ENCODE measurements around the gene EHD4. TPM values are rescaled to one million over a fixed set of nuclear protein-coding genes. Genes with fewer than 3 reads are reported as not detected.

Gene EHD4
- total and polyA plus RNA-seq, 9 of the 15 experiments (the other 6 are each of a cell fraction or from before 2014, with no cell fraction given): 0.89 to 10.3 (median 6.4) TPM

DNA sequence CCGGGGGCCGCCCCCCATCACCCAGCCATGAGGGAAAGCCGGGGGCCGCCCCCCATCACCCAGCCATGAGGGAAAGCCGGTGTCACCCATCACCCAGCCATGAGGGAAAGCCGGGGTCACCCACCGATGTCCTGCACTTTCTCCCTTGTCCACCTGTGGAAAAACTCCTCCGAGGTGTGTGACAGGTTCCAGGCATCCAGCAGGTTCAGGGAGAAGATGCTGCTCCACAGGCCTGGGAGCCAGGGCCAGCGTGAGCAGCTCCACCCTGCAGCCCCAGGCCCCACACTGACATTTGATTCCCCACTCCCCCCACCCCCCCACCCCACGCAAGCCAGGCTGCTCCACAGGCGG lies 15.5 kb upstream of the EHD4 start:
- CTCF ChIA-PET (ENCODE audit: low intra/inter-chr PET ratio): no interaction called here
- no peak for ATAC-seq
- H3K27ac ChIP-seq (ENCODE audit: extremely low read depth, low read depth, low read length): no peak overlapping the region
- H3K9me3 ChIP-seq (replicated peaks; ENCODE audit: control insufficient read depth, insufficient read depth, low read depth, low read length): no peaks in the 10 kb centered on the region
- H3K36me3 ChIP-seq (ENCODE audit: control insufficient read depth, insufficient read depth, low read length): no peaks in the 10 kb centered on the region
- TF ChIP-seq, protein P1, sequence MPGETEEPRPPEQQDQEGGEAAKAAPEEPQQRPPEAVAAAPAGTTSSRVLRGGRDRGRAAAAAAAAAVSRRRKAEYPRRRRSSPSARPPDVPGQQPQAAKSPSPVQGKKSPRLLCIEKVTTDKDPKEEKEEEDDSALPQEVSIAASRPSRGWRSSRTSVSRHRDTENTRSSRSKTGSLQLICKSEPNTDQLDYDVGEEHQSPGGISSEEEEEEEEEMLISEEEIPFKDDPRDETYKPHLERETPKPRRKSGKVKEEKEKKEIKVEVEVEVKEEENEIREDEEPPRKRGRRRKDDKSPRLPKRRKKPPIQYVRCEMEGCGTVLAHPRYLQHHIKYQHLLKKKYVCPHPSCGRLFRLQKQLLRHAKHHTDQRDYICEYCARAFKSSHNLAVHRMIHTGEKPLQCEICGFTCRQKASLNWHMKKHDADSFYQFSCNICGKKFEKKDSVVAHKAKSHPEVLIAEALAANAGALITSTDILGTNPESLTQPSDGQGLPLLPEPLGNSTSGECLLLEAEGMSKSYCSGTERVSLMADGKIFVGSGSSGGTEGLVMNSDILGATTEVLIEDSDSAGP (CRISPR knock-in tag; IDR thresholded peaks at IDR 0.05): no peak
- TF ChIP-seq, protein P2, sequence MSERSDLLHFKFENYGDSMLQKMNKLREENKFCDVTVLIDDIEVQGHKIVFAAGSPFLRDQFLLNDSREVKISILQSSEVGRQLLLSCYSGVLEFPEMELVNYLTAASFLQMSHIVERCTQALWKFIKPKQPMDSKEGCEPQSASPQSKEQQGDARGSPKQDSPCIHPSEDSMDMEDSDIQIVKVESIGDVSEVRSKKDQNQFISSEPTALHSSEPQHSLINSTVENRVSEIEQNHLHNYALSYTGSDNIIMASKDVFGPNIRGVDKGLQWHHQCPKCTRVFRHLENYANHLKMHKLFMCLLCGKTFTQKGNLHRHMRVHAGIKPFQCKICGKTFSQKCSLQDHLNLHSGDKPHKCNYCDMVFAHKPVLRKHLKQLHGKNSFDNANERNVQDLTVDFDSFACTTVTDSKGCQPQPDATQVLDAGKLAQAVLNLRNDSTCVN (CRISPR knock-in tag; IDR thresholded peaks at IDR 0.05): no peak
- TF ChIP-seq ZC3H11A (IDR thresholded peaks at IDR 0.05; ENCODE audit: low read depth, low read length): no peak
- TF ChIP-seq ZNF830 (CRISPR knock-in tag; IDR thresholded peaks at IDR 0.05): no peak
- TF ChIP-seq, protein P3, sequence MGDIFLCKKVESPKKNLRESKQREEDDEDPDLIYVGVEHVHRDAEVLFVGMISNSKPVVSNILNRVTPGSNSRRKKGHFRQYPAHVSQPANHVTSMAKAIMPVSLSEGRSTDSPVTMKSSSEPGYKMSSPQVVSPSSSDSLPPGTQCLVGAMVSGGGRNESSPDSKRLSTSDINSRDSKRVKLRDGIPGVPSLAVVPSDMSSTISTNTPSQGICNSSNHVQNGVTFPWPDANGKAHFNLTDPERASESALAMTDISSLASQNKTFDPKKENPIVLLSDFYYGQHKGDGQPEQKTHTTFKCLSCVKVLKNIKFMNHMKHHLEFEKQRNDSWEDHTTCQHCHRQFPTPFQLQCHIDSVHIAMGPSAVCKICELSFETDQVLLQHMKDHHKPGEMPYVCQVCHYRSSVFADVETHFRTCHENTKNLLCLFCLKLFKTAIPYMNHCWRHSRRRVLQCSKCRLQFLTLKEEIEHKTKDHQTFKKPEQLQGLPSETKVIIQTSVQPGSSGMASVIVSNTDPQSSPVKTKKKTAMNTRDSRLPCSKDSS (IDR thresholded peaks at IDR 0.05; ENCODE audit: low read depth, partially characterized antibody): no peak
- TF ChIP-seq NFATC3 (IDR thresholded peaks at IDR 0.05): no peak
- TF ChIP-seq, protein P4, sequence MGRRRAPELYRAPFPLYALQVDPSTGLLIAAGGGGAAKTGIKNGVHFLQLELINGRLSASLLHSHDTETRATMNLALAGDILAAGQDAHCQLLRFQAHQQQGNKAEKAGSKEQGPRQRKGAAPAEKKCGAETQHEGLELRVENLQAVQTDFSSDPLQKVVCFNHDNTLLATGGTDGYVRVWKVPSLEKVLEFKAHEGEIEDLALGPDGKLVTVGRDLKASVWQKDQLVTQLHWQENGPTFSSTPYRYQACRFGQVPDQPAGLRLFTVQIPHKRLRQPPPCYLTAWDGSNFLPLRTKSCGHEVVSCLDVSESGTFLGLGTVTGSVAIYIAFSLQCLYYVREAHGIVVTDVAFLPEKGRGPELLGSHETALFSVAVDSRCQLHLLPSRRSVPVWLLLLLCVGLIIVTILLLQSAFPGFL (CRISPR knock-in tag; IDR thresholded peaks at IDR 0.05): no peak
- no peak for TF ChIP-seq FOXA1 (IDR thresholded peaks at IDR 0.05; ENCODE audit: borderline replicate concordance)
- TF ChIP-seq, protein P5, sequence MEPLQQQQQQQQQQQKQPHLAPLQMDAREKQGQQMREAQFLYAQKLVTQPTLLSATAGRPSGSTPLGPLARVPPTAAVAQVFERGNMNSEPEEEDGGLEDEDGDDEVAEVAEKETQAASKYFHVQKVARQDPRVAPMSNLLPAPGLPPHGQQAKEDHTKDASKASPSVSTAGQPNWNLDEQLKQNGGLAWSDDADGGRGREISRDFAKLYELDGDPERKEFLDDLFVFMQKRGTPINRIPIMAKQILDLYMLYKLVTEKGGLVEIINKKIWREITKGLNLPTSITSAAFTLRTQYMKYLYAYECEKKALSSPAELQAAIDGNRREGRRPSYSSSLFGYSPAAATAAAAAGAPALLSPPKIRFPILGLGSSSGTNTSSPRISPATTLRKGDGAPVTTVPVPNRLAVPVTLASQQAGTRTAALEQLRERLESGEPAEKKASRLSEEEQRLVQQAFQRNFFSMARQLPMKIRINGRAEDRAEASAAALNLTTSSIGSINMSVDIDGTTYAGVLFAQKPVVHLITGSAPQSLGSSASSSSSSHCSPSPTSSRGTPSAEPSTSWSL (CRISPR knock-in tag; IDR thresholded peaks at IDR 0.05; ENCODE audit: borderline replicate concordance): no peak
- TF ChIP-seq KAT2B (IDR thresholded peaks at IDR 0.05; ENCODE audit: low read depth, low read length): no peak
- TF ChIP-seq SMC3 (conservative IDR thresholded peaks at IDR 0.05; ENCODE audit: insufficient read depth, low read depth, low read length): no peak
- no peak overlapping the region for H2AFZ ChIP-seq (ENCODE audit: low read depth, low read length)
- in situ Hi-C loops (cut with MboI): no loop called here
- 0% methylated on average over 6 of the region's 11 CpGs for WGBS (ENCODE audit: insufficient coverage, low coverage, missing lambda C conversion rate)
- H3K4me1 ChIP-seq (replicated peaks in 1 of 2; ENCODE audit: control insufficient read depth in 2 of 2, insufficient read depth in 2 of 2, low read length in 2 of 2): peaks cover 0 to 5% of the 10 kb centered on the region in 2 experiments; a peak in 1 of 5 replicates
- no peak overlapping the region for H3K9ac ChIP-seq (ENCODE audit: insufficient read depth in 1 of 2, low read depth in 2 of 2, low read length in 2 of 2)
- H3K79me2 ChIP-seq (ENCODE audit: control insufficient read depth, insufficient read depth, low read length): no peaks in the 10 kb centered on the region
- POLR2A ChIA-PET: no interaction called here
- BruUV-seq (replicated peaks): no TSS peak
- no peak overlapping the region for H3K4me3 ChIP-seq
- H3K27me3 ChIP-seq (ENCODE audit: control insufficient read depth in 2 of 2, insufficient read depth in 2 of 2, low read length in 2 of 2): peaks cover 40 to 78% of the 10 kb centered on the region in 2 experiments; a peak in 4 of 5 replicates
- no peak overlapping the region for H3K4me2 ChIP-seq (ENCODE audit: insufficient read depth, low read length)
- intact Hi-C loops (cut with micrococcal nuclease): loop anchor here (2.0 to 10.0 kb wide), 3 partner anchors 69 to 487 kb away; no protein-coding TSS in a partner anchor
- DNase-seq (ENCODE audit: extremely low read depth in 1 of 4, low spot score in 3 of 4): no peak
- H4K20me1 ChIP-seq (replicated peaks; ENCODE audit: control insufficient read depth, insufficient read depth, low read length): peaks cover 7% of the 10 kb centered on the region; the same call in 1 of the 2 replicates
- no peaks in the 10 kb centered on the region for H3K9me1 ChIP-seq (ENCODE audit: control insufficient read depth, insufficient read depth, low read length)
- no peak for FAIRE-seq

Data from K562 (cell line).